ENCODE data around the gene INMT. TPM values are rescaled to one million over a fixed set of nuclear protein-coding genes. Genes with fewer than 3 reads are reported as not detected.

INMT gene
- total RNA-seq, 4 donors from 2014 or later: 21.3 to 142 (median 100) TPM

DNA sequence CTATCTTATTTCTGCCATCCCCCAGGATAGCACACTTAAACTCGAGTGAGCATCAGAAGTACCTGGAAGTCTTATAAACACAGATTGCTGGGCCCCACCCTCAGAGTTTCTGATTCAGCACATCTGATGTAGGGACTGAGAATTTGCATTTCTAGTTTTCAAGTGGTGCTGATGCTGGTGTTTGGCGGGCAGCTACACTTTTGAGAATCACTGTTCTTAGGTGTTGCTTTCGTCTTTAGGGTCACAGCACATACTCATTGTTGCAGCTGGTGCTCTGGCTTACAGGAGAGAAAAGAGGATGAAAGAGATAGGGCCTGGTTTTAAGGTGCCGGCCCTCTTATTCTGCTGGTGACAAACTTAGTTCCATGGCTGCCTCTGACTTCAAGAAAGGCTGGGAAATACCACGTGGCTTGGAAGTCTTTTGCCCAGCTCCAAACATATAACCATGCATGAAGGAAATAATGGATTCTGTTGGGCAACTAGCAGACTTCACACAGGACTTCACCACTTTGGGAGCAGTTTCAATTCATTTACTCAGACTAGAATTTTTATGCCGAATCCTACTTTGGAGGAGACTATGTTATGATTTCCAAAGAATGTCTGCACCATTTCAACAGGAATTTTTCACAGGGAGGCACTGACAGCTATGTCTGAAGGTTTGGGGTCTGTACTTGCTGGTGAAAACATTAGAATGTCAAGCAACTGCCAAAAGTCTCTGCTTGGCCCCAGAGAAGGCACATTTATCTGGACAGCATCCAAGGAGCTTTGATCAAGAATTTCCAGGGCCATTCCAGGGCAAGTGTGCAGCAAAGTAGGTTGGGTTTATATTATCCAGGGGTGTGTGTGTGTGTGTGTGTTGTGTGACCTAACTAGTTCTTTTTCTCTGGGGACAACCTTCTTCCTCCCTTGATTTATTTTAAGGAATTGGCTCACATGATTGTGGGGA, 12.4 kb downstream of the INMT start:
- WGBS, 2 donors: 64 to 68% methylated on average over 6 of the region's 6 CpGs
- H3K27ac ChIP-seq: peak overlapping the region in 1 of 4 donors; percentile 11
- H3K27me3 ChIP-seq: no peaks in the 10 kb centered on the region
- no peak for DNase-seq (ENCODE audit: low spot score in 2 of 2)
- H3K9me3 ChIP-seq: no peaks in the 10 kb centered on the region
- H3K4me3 ChIP-seq: no peak overlapping the region
- H3K36me3 ChIP-seq: no peaks in the 10 kb centered on the region
- TF ChIP-seq, protein P1, sequence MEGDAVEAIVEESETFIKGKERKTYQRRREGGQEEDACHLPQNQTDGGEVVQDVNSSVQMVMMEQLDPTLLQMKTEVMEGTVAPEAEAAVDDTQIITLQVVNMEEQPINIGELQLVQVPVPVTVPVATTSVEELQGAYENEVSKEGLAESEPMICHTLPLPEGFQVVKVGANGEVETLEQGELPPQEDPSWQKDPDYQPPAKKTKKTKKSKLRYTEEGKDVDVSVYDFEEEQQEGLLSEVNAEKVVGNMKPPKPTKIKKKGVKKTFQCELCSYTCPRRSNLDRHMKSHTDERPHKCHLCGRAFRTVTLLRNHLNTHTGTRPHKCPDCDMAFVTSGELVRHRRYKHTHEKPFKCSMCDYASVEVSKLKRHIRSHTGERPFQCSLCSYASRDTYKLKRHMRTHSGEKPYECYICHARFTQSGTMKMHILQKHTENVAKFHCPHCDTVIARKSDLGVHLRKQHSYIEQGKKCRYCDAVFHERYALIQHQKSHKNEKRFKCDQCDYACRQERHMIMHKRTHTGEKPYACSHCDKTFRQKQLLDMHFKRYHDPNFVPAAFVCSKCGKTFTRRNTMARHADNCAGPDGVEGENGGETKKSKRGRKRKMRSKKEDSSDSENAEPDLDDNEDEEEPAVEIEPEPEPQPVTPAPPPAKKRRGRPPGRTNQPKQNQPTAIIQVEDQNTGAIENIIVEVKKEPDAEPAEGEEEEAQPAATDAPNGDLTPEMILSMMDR (IDR thresholded peaks at IDR 0.05): no peak
- TF ChIP-seq EP300 (IDR thresholded peaks at IDR 0.05) (peak in 1 of 2 donors; percentile 21), POLR2A (IDR thresholded peaks at IDR 0.05) (no peak)
- peaks cover 0 to 19% (median 2%) of the 10 kb centered on the region in 4 donors for H3K4me1 ChIP-seq

DNA sequence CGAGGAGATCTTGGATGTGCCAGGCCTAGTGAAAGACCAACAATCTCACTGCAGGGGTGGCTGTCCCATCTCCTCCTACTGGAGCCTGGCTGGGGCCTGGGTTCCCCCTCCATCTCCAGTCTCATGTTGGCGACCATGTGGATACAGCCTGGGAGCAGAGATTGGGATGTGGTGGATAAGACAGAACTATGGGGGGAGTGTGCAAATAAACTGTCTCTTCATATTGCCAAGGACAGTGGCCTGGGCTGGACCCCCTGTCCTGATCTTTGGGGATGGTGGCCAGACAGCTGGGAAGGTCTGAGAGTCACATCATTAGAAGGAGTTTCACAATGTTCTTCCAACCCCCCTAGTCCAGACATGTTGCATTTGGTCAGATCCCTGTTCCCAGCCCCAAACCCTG, 13.5 kb downstream of the INMT start:
- DNase-seq (ENCODE audit: low spot score in 2 of 2): no peak
- Histone ChIP-seq H3K27ac (no peak overlapping the region), H3K4me3 (no peak overlapping the region), H3K36me3 (no peaks in the 10 kb centered on the region), H3K9me3 (no peaks in the 10 kb centered on the region), H3K4me1 (peaks cover 0 to 19% (median 2%) of the 10 kb centered on the region in 4 donors), H3K27me3 (no peaks in the 10 kb centered on the region)
- TF ChIP-seq, protein P1 (IDR thresholded peaks at IDR 0.05): no peak
- TF ChIP-seq POLR2A (IDR thresholded peaks at IDR 0.05) (no peak), EP300 (IDR thresholded peaks at IDR 0.05) (no peak)
- 89 to 95% methylated on average over 2 of the region's 2 CpGs for WGBS, 2 donors

DNA sequence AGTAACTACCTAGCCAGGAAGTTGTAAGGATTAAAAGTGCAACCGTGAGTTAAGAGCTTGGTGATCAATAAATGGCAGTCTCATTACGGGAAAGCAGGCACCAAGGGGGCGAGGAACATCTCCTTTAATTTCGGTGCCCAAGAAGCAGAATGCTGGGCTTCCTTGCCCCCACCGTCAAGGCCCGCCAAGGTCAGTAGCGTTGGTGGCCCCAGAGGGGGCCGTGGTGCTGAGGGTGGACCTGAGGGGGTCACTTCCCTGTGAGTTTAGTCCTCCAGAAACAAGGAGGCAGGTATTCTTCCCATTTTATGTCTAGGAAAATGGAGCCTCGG, 18.9 kb downstream of the INMT start:
- Histone ChIP-seq H3K4me1 (peaks cover 0 to 22% (median 6%) of the 10 kb centered on the region in 4 donors), H3K27ac (peak overlapping the region; percentile 15 to 81 (median 72)), H3K4me3 (peak overlapping the region; percentile 32 to 97 (median 68)), H3K36me3 (no peaks in the 10 kb centered on the region), H3K27me3 (no peaks in the 10 kb centered on the region), H3K9me3 (no peaks in the 10 kb centered on the region)
- DNase-seq (ENCODE audit: low spot score in 2 of 2): no peak
- TF ChIP-seq POLR2A (IDR thresholded peaks at IDR 0.05): no peak
- TF ChIP-seq EP300 (IDR thresholded peaks at IDR 0.05): no peak
- TF ChIP-seq, protein P1 (IDR thresholded peaks at IDR 0.05): no peak
- 48 to 73% methylated on average over 7 to 9 of the region's 9 CpGs for WGBS, 2 donors

DNA sequence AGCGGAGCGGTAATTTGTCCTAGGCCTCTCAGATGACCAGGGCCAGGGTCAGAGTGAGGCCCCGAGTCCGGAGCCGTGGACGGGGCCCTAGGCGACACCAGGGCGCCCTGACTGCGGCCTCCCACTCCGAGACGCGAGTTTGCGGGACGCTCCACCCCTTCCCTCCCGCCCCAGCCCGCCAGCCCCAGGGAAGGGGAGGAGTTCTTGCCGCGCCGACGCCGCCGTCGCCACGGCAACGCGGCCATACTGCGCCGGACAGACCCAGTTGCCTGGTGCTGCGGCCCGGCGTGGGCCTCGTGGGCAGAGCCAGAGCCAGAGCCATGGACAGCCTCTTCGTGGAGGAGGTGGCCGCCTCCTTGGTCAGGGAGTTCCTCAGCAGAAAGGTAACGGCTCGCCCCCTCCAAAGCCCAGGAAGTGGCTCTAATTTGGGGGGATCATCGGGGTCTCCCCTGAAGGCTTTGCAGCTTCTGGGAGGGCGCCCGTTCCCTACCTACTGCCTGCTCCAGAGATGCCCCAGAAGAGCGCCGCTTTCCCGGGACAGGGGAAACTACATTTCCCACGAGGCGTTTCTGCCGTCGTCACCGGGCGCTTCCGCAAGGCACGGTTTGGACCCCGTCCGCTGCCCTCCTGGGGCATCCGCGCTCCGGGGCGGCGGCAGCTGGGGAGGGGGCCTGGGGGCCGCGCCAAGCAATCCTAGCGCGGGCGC, 19.4 kb downstream of the INMT start, which contains the start of gene MINDY4:
TSS of gene MINDY4 (plus strand) at position 244 of the 706 bp plus-strand sequence. CDS start at position 321, 77 bp downstream.
- TF ChIP-seq POLR2A (IDR thresholded peaks at IDR 0.05) (peak in 1 of 2 donors; percentile 17), EP300 (IDR thresholded peaks at IDR 0.05) (peak in 1 of 2 donors; percentile 25)
- TF ChIP-seq, protein P1 (IDR thresholded peaks at IDR 0.05): no peak
- no peaks in the 10 kb centered on the region for H3K9me3 ChIP-seq
- no peaks in the 10 kb centered on the region for H3K27me3 ChIP-seq
- peak within 1 kb of the TSS; percentile 15 to 81 (median 72) for H3K27ac ChIP-seq
- WGBS, 2 donors: 0% methylated on average over 9 to 50 of the region's 62 CpGs
- peak; percentile 62 to 63 for DNase-seq (ENCODE audit: low spot score in 2 of 2)
- H3K36me3 ChIP-seq: no peaks in the 10 kb centered on the region
- peak within 1 kb of the TSS; percentile 32 to 97 (median 68) for H3K4me3 ChIP-seq
- peaks cover 0 to 21% (median 6%) of the 10 kb centered on the region in 4 donors for H3K4me1 ChIP-seq
